HG03558 (cell line): ENCODE results near the gene CWF19L2.
"Not testable (repeated sequence)": the region's sequence is repeated elsewhere in the genome, so short reads cannot be mapped to it uniquely, and the experiment has no call there.

ENCODE experiments used
- ATAC-seq: cut with Tn5 transposase; IDR thresholded peaks from one replicate; pipeline ENCODE4 v1.9.1; 2021; ENCODE audit warnings: moderate number of reproducible peaks; ENCODE audit not compliant: unreplicated experiment; ENCODE audit errors: extremely low read depth

CWF19L2 gene

GRCh38 chr11:107439586-107440167 lies 17.9 kb downstream of the CWF19L2 start:
- ATAC-seq, result no peak

GRCh38 chr11:107438148-107438547 lies 19.5 kb downstream of the CWF19L2 start:
- no peak for ATAC-seq

DNA sequence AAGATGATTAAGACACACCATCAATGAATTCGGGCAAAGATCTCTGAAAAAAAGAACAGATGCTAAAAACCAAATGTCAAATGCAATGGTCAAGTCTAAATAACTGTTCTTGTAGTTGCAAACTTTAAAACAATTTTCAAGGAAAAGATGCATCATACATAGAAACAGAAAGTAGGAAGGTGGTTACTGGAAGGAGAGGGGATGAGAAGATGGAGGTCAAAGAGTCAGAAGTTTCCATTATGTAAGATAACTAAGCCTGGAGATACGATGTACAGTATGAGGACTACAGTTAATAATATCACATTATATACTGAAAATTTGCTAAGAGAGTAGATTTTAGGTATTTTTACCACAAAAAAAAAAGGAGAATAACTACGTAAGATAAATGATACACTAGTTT lies 27.1 kb downstream of the CWF19L2 start:
- no peak for ATAC-seq

DNA sequence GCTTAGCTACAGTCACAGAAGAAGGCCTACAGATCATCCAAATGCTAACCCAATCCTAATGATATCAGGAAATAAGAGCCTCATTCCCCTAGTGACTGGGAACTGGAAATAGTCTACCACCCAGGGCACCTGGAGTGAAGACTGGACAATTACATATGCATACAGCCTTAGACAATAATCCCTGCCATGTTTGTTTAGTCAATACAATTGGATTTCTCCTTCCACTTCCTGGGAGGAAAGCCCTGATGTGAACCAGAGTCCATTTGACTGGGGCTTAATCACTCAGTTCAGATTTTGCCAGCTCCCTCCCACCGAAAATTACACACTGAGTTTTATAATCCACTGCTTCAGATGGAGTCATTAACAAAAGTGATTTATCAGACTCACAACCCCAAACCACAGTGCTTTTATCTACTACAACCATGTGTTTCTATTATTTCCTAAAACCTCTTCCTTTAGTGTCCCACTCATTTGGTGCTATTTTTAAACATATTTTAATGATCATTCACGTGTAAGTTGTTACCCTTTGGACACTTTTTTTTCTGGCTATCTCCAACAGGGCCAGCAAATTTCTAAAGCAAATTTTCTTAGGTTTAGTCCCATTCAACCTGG lies 29.9 kb downstream of the CWF19L2 start:
- ATAC-seq, result no peak

DNA sequence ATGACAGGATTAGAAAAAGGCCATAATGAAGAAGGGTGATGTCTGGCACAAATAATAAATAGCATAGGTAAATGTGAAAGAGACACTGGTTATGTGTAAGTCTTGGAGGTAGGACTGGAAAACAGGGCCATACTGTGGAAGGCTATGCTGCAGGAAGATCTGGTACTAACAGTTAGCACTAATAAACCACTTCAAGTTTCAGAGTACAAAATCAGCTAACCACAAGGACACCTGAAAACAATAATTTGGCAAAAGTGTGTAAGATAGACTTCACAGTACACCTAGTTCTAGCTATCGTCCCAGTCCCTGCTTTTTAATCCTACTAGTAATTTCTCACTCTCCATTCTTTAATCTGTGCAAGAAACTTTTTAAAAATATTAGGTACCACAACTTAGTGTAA lies 44.3 kb downstream of the CWF19L2 start:
- ATAC-seq, result no peak

GRCh38 chr11:107408762-107409211 lies 48.8 kb downstream of the CWF19L2 start:
- no peak for ATAC-seq

GRCh38 chr11:107405260-107405659 lies 52.4 kb downstream of the CWF19L2 start:
- ATAC-seq, result no peak

- ATAC-seq, result not testable (repeated sequence)
Observed at GRCh38 chr11:107401131-107401530, 56.5 kb downstream of the CWF19L2 start.

DNA sequence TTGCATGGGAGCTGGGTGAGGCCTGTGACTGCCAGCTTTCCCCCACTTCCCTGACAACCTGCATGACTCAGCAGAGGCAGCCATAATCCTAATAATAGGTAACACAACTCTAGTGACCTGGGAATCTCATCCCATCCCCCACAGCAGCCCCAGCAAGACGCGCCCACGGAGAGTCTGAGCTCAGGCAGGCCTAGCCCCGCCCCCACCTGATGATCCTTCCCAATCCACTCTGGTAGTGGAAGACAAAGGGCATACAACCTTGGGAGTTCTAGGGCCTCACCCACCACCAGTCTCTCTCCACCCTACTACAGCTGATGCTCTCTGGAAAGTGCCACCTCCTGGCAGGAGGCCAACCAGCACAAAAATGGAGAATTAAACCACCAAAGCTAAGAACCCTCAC lies 60.3 kb downstream of the CWF19L2 start:
- ATAC-seq, result no peak

DNA sequence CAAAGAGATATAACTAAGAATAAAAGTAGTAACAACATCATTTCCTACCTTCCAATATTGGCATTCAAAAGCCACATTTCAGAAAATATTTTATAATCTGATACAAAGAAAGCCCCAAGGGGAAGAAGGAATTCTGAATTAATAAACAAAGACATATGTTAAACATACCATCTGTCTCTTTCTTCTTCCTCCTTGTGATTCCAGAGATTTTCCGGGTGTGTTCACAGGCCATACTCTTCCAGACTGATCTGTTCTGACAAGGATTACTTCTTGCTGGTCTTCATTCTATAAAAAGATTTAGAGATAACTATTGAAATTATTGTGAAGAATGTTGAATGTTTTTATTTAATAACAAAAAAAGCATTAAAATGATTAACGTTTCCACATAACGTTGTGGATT lies 65.0 kb downstream of the CWF19L2 start:
- ATAC-seq, result no peak

DNA sequence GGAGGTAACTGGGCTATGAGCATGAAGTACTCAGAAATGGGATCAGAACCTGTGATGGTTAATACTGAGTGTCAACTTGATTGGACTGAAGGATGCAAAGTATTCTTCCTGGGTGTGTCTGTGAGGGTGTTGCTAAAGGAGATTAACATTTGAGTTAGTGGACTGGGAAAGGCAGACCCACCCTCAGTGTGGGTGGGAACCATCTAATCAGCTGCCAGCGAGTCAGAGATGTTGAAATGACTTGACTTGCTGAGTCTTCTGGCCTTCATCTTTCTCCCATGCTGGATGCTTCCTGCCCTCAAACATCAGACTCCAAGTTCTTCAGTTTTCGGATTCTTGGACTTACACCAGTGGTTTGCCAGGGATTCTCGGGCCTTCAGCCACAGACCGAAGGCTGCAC lies 66.9 kb downstream of the CWF19L2 start:
- not testable (repeated sequence) for ATAC-seq

DNA sequence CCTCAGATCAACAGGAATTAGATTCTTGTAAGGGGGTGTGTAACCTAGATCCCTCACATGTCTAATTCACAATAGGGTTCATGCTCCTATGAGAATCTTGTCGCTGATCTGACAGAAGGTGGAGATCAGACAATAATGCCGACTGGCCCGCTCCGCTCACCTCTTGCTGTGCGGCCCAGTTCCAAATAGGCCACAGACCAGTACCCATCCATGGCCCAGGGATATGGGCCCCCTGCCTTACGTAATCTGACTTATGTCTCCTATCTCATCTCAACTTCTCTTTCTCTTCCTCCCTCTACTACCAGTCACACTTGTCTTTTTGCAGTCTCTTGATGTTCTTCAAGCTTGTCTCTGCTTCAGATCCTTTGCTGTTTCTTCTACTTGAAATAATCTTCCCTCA lies 70.0 kb downstream of the CWF19L2 start:
- no peak for ATAC-seq

DNA sequence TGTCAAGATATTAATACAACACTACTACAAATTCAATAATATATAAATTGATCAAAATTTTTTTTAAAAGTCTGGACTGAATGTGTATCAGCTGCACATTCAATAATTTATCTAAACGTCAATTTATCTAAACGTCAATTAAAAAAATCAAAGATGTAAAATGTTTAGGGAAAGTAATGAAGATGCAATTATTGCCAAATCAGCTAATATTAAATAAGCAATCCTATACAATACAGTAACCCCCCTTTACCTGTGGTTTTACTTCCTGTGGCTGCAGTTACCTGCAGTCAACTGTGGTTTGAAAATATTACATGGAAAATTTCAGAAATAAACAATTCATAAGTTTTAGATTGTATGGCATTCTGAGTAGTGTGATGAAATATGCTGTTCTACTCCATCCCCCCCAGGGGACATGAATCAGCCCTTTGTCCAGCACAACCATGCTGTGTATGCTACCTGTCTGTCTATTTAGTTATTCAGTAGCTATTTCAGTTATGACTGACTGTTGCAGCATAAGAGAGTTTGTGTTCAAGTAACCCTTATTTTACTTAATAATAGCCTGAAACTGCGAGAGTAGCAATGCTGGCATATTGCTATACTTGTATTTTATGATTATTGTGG lies 72.2 kb downstream of the CWF19L2 start:
- ATAC-seq, result no peak

DNA sequence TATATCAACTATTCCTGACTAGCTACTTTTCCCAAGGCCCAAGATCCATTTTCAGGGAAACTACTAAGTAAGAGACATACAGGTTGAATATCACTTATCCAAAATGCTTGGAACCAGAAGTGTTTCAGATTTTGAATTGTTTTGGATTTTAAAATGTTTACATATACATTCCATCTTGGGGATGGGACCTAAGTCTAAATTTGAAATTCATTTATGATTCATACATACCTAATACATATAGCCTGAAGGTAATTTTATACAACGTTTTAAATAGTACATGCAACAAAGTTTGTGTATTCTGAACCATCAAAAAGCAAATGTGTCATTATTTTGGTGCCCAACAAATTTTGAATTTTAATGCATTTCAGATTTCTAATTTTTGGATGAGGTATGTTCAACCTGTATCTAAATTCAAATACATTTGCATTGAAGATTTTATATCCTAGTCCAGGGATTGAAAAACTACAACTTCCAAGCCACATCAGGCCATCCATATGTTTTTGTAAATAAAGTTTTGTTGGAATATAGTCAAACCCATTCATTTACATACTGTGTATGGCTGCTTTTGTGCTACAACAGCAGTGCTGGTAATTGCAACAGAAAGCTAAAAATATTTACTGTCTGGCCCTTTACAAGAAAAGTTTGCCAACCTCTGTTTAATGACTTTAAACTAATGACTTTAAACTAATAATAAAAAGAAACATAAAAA lies 73.3 kb downstream of the CWF19L2 start:
- ATAC-seq, result no peak

- ATAC-seq, result no peak
Observed at GRCh38 chr11:107372439-107372838, 85.2 kb downstream of the CWF19L2 start.

DNA sequence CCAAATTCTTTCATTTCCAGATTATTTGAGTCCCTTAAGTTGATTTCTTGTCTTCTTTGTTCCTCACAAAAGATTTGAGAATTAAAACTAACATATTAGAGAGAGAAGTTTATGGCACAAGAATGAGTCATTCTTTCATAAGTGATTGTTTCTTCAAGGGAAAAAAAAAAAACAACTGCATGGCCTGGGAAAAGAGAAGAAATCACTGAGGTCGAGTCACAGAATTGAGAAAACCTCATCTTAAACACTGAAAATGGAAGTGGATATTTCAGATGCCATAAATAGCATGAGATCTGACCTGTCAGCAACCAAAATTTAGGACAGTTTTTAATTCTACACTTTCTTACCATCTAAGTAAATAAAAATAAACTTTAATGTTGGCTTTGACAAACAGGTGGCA lies 87.2 kb downstream of the CWF19L2 start:
- ATAC-seq, result no peak

DNA sequence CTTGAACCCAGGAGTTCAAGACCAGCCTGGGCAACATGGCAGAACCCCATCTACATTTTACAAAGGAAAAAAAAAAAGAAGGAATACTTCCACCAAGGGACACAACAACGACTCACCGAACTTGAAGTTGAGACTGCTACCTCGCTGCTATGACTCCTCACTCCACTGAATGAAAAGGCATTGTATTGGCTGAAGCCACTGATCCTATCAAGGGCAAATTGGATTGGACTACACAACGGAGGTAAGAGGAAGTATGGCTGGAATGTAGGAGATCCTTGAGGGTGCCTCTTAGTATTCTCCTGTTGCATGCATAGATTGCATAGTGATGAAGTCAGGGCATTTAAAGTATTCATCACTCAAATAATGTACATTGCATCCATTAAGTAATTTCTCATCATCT lies 97.9 kb downstream of the CWF19L2 start:
- no peak for ATAC-seq

DNA sequence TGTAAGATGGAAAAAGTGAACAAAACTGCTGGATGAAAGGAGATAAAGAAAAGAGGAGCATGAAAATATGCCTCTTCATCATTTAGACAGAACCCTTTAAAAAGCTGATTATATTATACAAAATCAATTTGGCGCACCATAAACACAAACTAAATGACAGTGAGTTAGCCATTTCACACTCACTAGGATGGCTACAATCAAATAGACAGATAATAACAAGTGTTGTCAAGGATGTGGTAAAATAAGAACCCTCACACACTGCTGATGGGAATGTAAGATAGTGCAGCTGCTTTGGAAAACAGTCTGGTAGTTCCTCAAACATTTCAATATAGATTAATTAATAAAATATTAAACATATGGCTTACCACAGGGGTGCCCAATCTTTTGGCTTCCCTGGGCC lies 99.7 kb downstream of the CWF19L2 start:
- ATAC-seq, result no peak

GRCh38 chr11:107354780-107355179 lies 102.8 kb downstream of the CWF19L2 start:
- ATAC-seq, result no peak

DNA sequence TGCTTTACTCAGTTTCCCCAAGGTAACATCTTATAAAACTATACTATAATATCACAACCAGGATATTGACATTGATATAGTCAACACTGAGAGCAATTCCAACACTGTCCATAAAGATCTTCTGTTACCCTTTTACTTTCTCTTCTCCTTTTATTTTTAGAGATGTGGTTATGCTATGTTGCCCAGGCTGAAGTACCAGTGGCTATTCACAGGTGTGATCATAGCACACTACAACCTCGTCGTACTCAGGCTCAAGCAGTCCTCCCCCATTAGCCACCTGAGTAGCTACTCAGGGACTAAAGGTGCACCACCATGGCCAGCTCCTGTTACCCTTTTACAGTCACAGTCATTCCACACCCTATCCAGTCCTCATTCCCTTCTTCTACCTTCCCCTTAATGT lies 119.7 kb downstream of the CWF19L2 start:
- ATAC-seq, result no peak

- no peak for ATAC-seq
Observed at GRCh38 chr11:107331728-107332127, 125.9 kb downstream of the CWF19L2 start.
